Fibroblast of lung (primary cell): ENCODE measurements around the gene PILRB. TPM values are rescaled to one million over a fixed set of nuclear protein-coding genes. Genes with fewer than 3 reads are reported as not detected.

Source experiments
- DNase-seq, 2 donors: peaks; one replicate each; pipeline versions ENCODE4 v3.0.0 to v3.0.0-alpha.2; 2010; ENCODE audit warnings: low read depth in 2 of 2
- H2AFZ ChIP-seq: 2 replicates; pipeline ENCODE4 v1.5.1; 2012; ENCODE audit warnings: low read length, control low read depth, inconsistent platforms
- H3K27ac ChIP-seq: 2 replicates; pipeline ENCODE4 v1.5.1; 2011; ENCODE audit warnings: low read length, control low read depth; ENCODE audit not compliant: insufficient read depth
- H3K27me3 ChIP-seq: 2 replicates; pipeline ENCODE4 v1.5.1; 2011; ENCODE audit warnings: mild to moderate bottlenecking, low read length; ENCODE audit not compliant: control insufficient read depth, insufficient read depth
- H3K36me3 ChIP-seq: 2 replicates; pipeline ENCODE4 v1.5.1; 2011; ENCODE audit warnings: low read length; ENCODE audit not compliant: control insufficient read depth, insufficient read depth
- H3K4me1 ChIP-seq: 2 replicates; pipeline ENCODE4 v1.5.1; 2011; ENCODE audit warnings: low read length; ENCODE audit not compliant: control insufficient read depth, insufficient read depth; ENCODE audit errors: extremely low read depth
- H3K4me2 ChIP-seq: 2 replicates; pipeline ENCODE4 v1.5.1; 2011; ENCODE audit warnings: low read length, control low read depth; ENCODE audit not compliant: insufficient read depth; ENCODE audit errors: extremely low read depth
- H3K4me3 ChIP-seq, 4 experiments: fragments of 200-600 bp in 1 of 4; sonication (generic) in 1 of 4; replicated peaks in 1 of 4; 2 replicates each; pipeline ENCODE4 v1.5.1; 2011 to 2016; ENCODE audit warnings: low read length in 4 of 4, low read depth in 3 of 4, mild to moderate bottlenecking in 3 of 4, control low read depth in 2 of 4, inconsistent platforms in 1 of 4, mixed read lengths in 1 of 4; ENCODE audit not compliant: insufficient read depth in 1 of 4; ENCODE audit errors: control extremely low read depth in 1 of 4
- H3K79me2 ChIP-seq: 2 replicates; pipeline ENCODE4 v1.5.1; 2012; ENCODE audit warnings: mild to moderate bottlenecking, low read length, inconsistent platforms; ENCODE audit not compliant: control insufficient read depth, insufficient read depth
- H3K9ac ChIP-seq: 2 replicates; pipeline ENCODE4 v1.5.1; 2011; ENCODE audit warnings: mild to moderate bottlenecking, low read length, control low read depth; ENCODE audit not compliant: insufficient read depth
- H3K9me3 ChIP-seq: 2 replicates; pipeline ENCODE4 v1.5.1; 2012; ENCODE audit warnings: low read depth, low read length; ENCODE audit not compliant: control insufficient read depth, insufficient read depth
- H4K20me1 ChIP-seq: 2 replicates; pipeline ENCODE4 v1.5.1; 2011; ENCODE audit warnings: low read length; ENCODE audit not compliant: control insufficient read depth, insufficient read depth; ENCODE audit errors: extremely low read depth
- CTCF ChIP-seq, 2 donors: IDR thresholded peaks in 1 of 2; conservative IDR thresholded peaks in 1 of 2; 1 replicate in 1 of 2; 2 replicates in 1 of 2; pipeline ENCODE4 v1.5.1; 2011 to 2012; ENCODE audit warnings: low read length in 2 of 2, control low read depth in 1 of 2, inconsistent platforms in 1 of 2, low read depth in 1 of 2, mild to moderate bottlenecking in 1 of 2
- EZH2 ChIP-seq: IDR thresholded peaks from 2 replicates; pipeline ENCODE4 v1.5.1; 2012; ENCODE audit warnings: low read length, control low read depth, mild to moderate bottlenecking; ENCODE audit errors: missing control alignments
- polyA plus RNA-seq, 2 donors: library from polyadenylated mRNA; depleted of rRNA in 1 of 2; stranded (reverse) in 1 of 2; unstranded in 1 of 2; fragments of >200 nt; gene quantifications; 2 replicates each; pipeline ENCODE4 v1.2.1, GENCODE V29; 2011 to 2012; ENCODE audit warnings: missing spikeins in 1 of 2
- total RNA-seq: library from RNA; depleted of rRNA; stranded (reverse); fragments of >200 nt; gene quantifications from 2 replicates; pipeline ENCODE4 v1.2.1, GENCODE V29; 2014

The PILRB gene
- total and polyA plus RNA-seq, 2 donors (not counting 1 experiment from before 2014, with no cell fraction given): 4.3 to 6.5 TPM

- H3K4me2 ChIP-seq: no peak overlapping the region
- H3K27me3 ChIP-seq: peaks cover 4% of the 10 kb centered on the region
- no peaks in the 10 kb centered on the region for H3K36me3 ChIP-seq
- H3K79me2 ChIP-seq: no peaks in the 10 kb centered on the region
- no peaks in the 10 kb centered on the region for H3K4me1 ChIP-seq
- no peak overlapping the region for H3K4me3 ChIP-seq
- DNase-seq: no peak
- H3K9ac ChIP-seq: no peak overlapping the region
- TF ChIP-seq CTCF (conservative IDR thresholded peaks at IDR 0.05 in 1 of 2, IDR thresholded peaks at IDR 0.05 in 1 of 2; ENCODE audit: low read depth in 1 of 2, low read length in 2 of 2): no peak
- no peak for TF ChIP-seq EZH2
- no peak overlapping the region for H2AFZ ChIP-seq
- H3K9me3 ChIP-seq: no peaks in the 10 kb centered on the region
- H4K20me1 ChIP-seq: no peaks in the 10 kb centered on the region
- H3K27ac ChIP-seq: no peak overlapping the region
These were observed 32.5 kb downstream of the PILRB start for GRCh38 chr7:100390286-100391009.

- Histone ChIP-seq H3K4me3 (no peak overlapping the region), H3K4me2 (no peak overlapping the region), H2AFZ (no peak overlapping the region), H3K27me3 (peaks cover 6% of the 10 kb centered on the region), H4K20me1 (no peaks in the 10 kb centered on the region), H3K79me2 (no peaks in the 10 kb centered on the region), H3K9me3 (no peaks in the 10 kb centered on the region), H3K27ac (no peak overlapping the region), H3K36me3 (no peaks in the 10 kb centered on the region), H3K9ac (no peak overlapping the region), H3K4me1 (no peaks in the 10 kb centered on the region)
- no peak for DNase-seq
- TF ChIP-seq EZH2 (no peak), CTCF (conservative IDR thresholded peaks at IDR 0.05 in 1 of 2, IDR thresholded peaks at IDR 0.05 in 1 of 2; ENCODE audit: low read depth in 1 of 2, low read length in 2 of 2) (no peak)
These were observed 35.5 kb downstream of the PILRB start for GRCh38 chr7:100393233-100393905.

- no peaks in the 10 kb centered on the region for H4K20me1 ChIP-seq
- H3K4me3 ChIP-seq: no peak overlapping the region
- no peaks in the 10 kb centered on the region for H3K9me3 ChIP-seq
- no peaks in the 10 kb centered on the region for H3K4me1 ChIP-seq
- H3K79me2 ChIP-seq: no peaks in the 10 kb centered on the region
- H3K36me3 ChIP-seq: no peaks in the 10 kb centered on the region
- no peak overlapping the region for H3K9ac ChIP-seq
- H3K27ac ChIP-seq: no peak overlapping the region
- TF ChIP-seq CTCF (conservative IDR thresholded peaks at IDR 0.05 in 1 of 2, IDR thresholded peaks at IDR 0.05 in 1 of 2; ENCODE audit: low read depth in 1 of 2, low read length in 2 of 2): no peak
- TF ChIP-seq EZH2: no peak
- DNase-seq: no peak
- H3K27me3 ChIP-seq: peaks cover 6% of the 10 kb centered on the region
- H2AFZ ChIP-seq: no peak overlapping the region
- H3K4me2 ChIP-seq: no peak overlapping the region
These were observed 36.2 kb downstream of the PILRB start for GRCh38 chr7:100394077-100394476.
